ENCODE results near the gene GZMA.

Gene GZMA

GRCh38 chr5:55134053-55134722 is 31.7 kb downstream of the GZMA start:
- peaks cover 0 to 16% (median 5%) of the 10 kb centered on the region in 5 experiments for H3K9me3 ChIP-seq (ENCODE audit: control extremely low read depth in 1 of 5, control insufficient read depth in 4 of 5, insufficient read depth in 2 of 5, low read depth in 1 of 5, low read length in 4 of 5)
- no peak overlapping the region for H3K27ac ChIP-seq (ENCODE audit: insufficient read depth in 1 of 2, low read depth in 1 of 2, low read length in 2 of 2, poor library complexity in 1 of 2, severe bottlenecking in 2 of 2)
- H3K36me3 ChIP-seq (ENCODE audit: control insufficient read depth in 4 of 4, insufficient read depth in 4 of 4, low read length in 3 of 4) = no peaks in the 10 kb centered on the region
- H3K27me3 ChIP-seq (replicated peaks in 2 of 5; ENCODE audit: control insufficient read depth in 4 of 5, insufficient read depth in 5 of 5, low read length in 4 of 5) = no peaks in the 10 kb centered on the region
- ChIA-PET POLR2A (interaction anchor here (0.6 kb wide), 1 partner anchor 63 kb away, joined by 3 read pairs; no protein-coding TSS in a partner anchor), CTCF (interaction anchor here (0.9 kb wide), 1 partner anchor 190 kb away, joined by 3 read pairs; no protein-coding TSS in a partner anchor)
- 94% methylated on average over 3 of the region's 5 CpGs for WGBS (ENCODE audit: insufficient coverage)
- peak in 1 of 3 donors; percentile 22 for DNase-seq
- no peak overlapping the region for H3K4me3 ChIP-seq (ENCODE audit: control insufficient read depth in 1 of 7, extremely low read depth in 1 of 7, insufficient read depth in 4 of 7, low read depth in 2 of 7, low read length in 6 of 7)
- no peaks in the 10 kb centered on the region for H3K4me1 ChIP-seq (ENCODE audit: control extremely low read depth in 1 of 4, control insufficient read depth in 4 of 4, insufficient read depth in 4 of 4, low read length in 3 of 4)

GRCh38 chr5:55136521-55136920 is 34.1 kb downstream of the GZMA start:
- Histone ChIP-seq H3K27me3 (replicated peaks in 2 of 5; ENCODE audit: control insufficient read depth in 4 of 5, insufficient read depth in 5 of 5, low read length in 4 of 5) (no peaks in the 10 kb centered on the region), H3K27ac (ENCODE audit: insufficient read depth in 1 of 2, low read depth in 1 of 2, low read length in 2 of 2, poor library complexity in 1 of 2, severe bottlenecking in 2 of 2) (no peak overlapping the region), H3K4me1 (ENCODE audit: control extremely low read depth in 1 of 4, control insufficient read depth in 4 of 4, insufficient read depth in 4 of 4, low read length in 3 of 4) (no peaks in the 10 kb centered on the region), H3K4me3 (ENCODE audit: control insufficient read depth in 1 of 7, extremely low read depth in 1 of 7, insufficient read depth in 4 of 7, low read depth in 2 of 7, low read length in 6 of 7) (no peak overlapping the region), H3K9me3 (ENCODE audit: control extremely low read depth in 1 of 5, control insufficient read depth in 4 of 5, insufficient read depth in 2 of 5, low read depth in 1 of 5, low read length in 4 of 5) (peaks cover 0 to 2% (median 0%) of the 10 kb centered on the region in 5 experiments), H3K36me3 (ENCODE audit: control insufficient read depth in 4 of 4, insufficient read depth in 4 of 4, low read length in 3 of 4) (no peaks in the 10 kb centered on the region)
- 100% methylated on average over 3 of the region's 3 CpGs for WGBS (ENCODE audit: insufficient coverage)
- CTCF ChIA-PET = interaction anchor here (3.1 kb wide), 1 partner anchor 10 kb away, joined by 8 read pairs; no protein-coding TSS in a partner anchor
- POLR2A ChIA-PET = no interaction called here
- DNase-seq = no peak

- CTCF ChIA-PET = interaction anchor here (1.2 to 2.0 kb wide), 3 partner anchors 30 to 236 kb away, joined by 3 to 6 read pairs (median 5); no protein-coding TSS in a partner anchor
- peaks cover 0 to 3% (median 0%) of the 10 kb centered on the region in 5 experiments for H3K27me3 ChIP-seq (replicated peaks in 2 of 5; ENCODE audit: control insufficient read depth in 4 of 5, insufficient read depth in 5 of 5, low read length in 4 of 5)
- H3K4me1 ChIP-seq (ENCODE audit: control extremely low read depth in 1 of 4, control insufficient read depth in 4 of 4, insufficient read depth in 4 of 4, low read length in 3 of 4) = peaks cover 0 to under 1% (median 0%) of the 10 kb centered on the region in 4 experiments
- no peak overlapping the region for H3K4me3 ChIP-seq (ENCODE audit: control insufficient read depth in 1 of 7, extremely low read depth in 1 of 7, insufficient read depth in 4 of 7, low read depth in 2 of 7, low read length in 6 of 7)
- H3K36me3 ChIP-seq (ENCODE audit: control insufficient read depth in 4 of 4, insufficient read depth in 4 of 4, low read length in 3 of 4) = no peaks in the 10 kb centered on the region
- H3K9me3 ChIP-seq (ENCODE audit: control extremely low read depth in 1 of 5, control insufficient read depth in 4 of 5, insufficient read depth in 2 of 5, low read depth in 1 of 5, low read length in 4 of 5) = no peaks in the 10 kb centered on the region
- DNase-seq = no peak
- 100% methylated on average over 5 of the region's 9 CpGs for WGBS (ENCODE audit: insufficient coverage)
- H3K27ac ChIP-seq (ENCODE audit: insufficient read depth in 1 of 2, low read depth in 1 of 2, low read length in 2 of 2, poor library complexity in 1 of 2, severe bottlenecking in 2 of 2) = no peak overlapping the region
- POLR2A ChIA-PET = no interaction called here
These were observed 38.6 kb downstream of the GZMA start for GRCh38 chr5:55140908-55141665.

- Histone ChIP-seq H3K9me3 (ENCODE audit: control extremely low read depth in 1 of 5, control insufficient read depth in 4 of 5, insufficient read depth in 2 of 5, low read depth in 1 of 5, low read length in 4 of 5) (no peaks in the 10 kb centered on the region), H3K36me3 (ENCODE audit: control insufficient read depth in 4 of 4, insufficient read depth in 4 of 4, low read length in 3 of 4) (no peaks in the 10 kb centered on the region), H3K4me3 (ENCODE audit: control insufficient read depth in 1 of 7, extremely low read depth in 1 of 7, insufficient read depth in 4 of 7, low read depth in 2 of 7, low read length in 6 of 7) (no peak overlapping the region), H3K4me1 (ENCODE audit: control extremely low read depth in 1 of 4, control insufficient read depth in 4 of 4, insufficient read depth in 4 of 4, low read length in 3 of 4) (peaks cover 0 to 5% (median 2%) of the 10 kb centered on the region in 4 experiments), H3K27me3 (replicated peaks in 2 of 5; ENCODE audit: control insufficient read depth in 4 of 5, insufficient read depth in 5 of 5, low read length in 4 of 5) (peaks cover 0 to 3% (median 0%) of the 10 kb centered on the region in 5 experiments), H3K27ac (ENCODE audit: insufficient read depth in 1 of 2, low read depth in 1 of 2, low read length in 2 of 2, poor library complexity in 1 of 2, severe bottlenecking in 2 of 2) (no peak overlapping the region)
- no peak for DNase-seq
- 95% methylated on average over 7 of the region's 9 CpGs for WGBS (ENCODE audit: insufficient coverage)
- ChIA-PET CTCF (interaction anchor here (0.7 to 2.0 kb wide), 4 partner anchors 29 to 237 kb away, joined by 3 to 6 read pairs (median 4); no protein-coding TSS in a partner anchor), POLR2A (interaction anchor here (0.7 kb wide), 1 partner anchor 223 kb away, joined by 3 read pairs; no protein-coding TSS in a partner anchor)
These were observed 39.7 kb downstream of the GZMA start for GRCh38 chr5:55141945-55142690.

GRCh38 chr5:55143624-55144023 is 41.2 kb downstream of the GZMA start:
- Histone ChIP-seq H3K4me3 (ENCODE audit: control insufficient read depth in 1 of 7, extremely low read depth in 1 of 7, insufficient read depth in 4 of 7, low read depth in 2 of 7, low read length in 6 of 7) (no peak overlapping the region), H3K9me3 (ENCODE audit: control extremely low read depth in 1 of 5, control insufficient read depth in 4 of 5, insufficient read depth in 2 of 5, low read depth in 1 of 5, low read length in 4 of 5) (no peaks in the 10 kb centered on the region), H3K27ac (ENCODE audit: insufficient read depth in 1 of 2, low read depth in 1 of 2, low read length in 2 of 2, poor library complexity in 1 of 2, severe bottlenecking in 2 of 2) (no peak overlapping the region), H3K36me3 (ENCODE audit: control insufficient read depth in 4 of 4, insufficient read depth in 4 of 4, low read length in 3 of 4) (no peaks in the 10 kb centered on the region), H3K4me1 (ENCODE audit: control extremely low read depth in 1 of 4, control insufficient read depth in 4 of 4, insufficient read depth in 4 of 4, low read length in 3 of 4) (peaks cover 0 to 5% (median 2%) of the 10 kb centered on the region in 4 experiments), H3K27me3 (replicated peaks in 2 of 5; ENCODE audit: control insufficient read depth in 4 of 5, insufficient read depth in 5 of 5, low read length in 4 of 5) (peaks cover 0 to 3% (median 0%) of the 10 kb centered on the region in 5 experiments)
- WGBS (ENCODE audit: insufficient coverage) = 100% methylated on average over 4 of the region's 4 CpGs
- ChIA-PET POLR2A (interaction anchor here (0.6 kb wide), 1 partner anchor 38 kb away, joined by 3 read pairs; no protein-coding TSS in a partner anchor), CTCF (interaction anchor here (1.2 to 2.8 kb wide), 5 partner anchors 18 to 238 kb away, joined by 3 to 6 read pairs (median 4); no protein-coding TSS in a partner anchor)
- DNase-seq = no peak

- ChIA-PET CTCF (interaction anchor here (0.7 to 2.8 kb wide), 23 partner anchors 9 to 629 kb away, joined by 3 to 25 read pairs (median 5); partner anchors contain the start of gene GPX8), POLR2A (no interaction called here)
- H3K4me1 ChIP-seq (ENCODE audit: control extremely low read depth in 1 of 4, control insufficient read depth in 4 of 4, insufficient read depth in 4 of 4, low read length in 3 of 4) = peaks cover 0 to 5% (median 2%) of the 10 kb centered on the region in 4 experiments
- peaks cover 0 to 3% (median 0%) of the 10 kb centered on the region in 5 experiments for H3K27me3 ChIP-seq (replicated peaks in 2 of 5; ENCODE audit: control insufficient read depth in 4 of 5, insufficient read depth in 5 of 5, low read length in 4 of 5)
- no peaks in the 10 kb centered on the region for H3K36me3 ChIP-seq (ENCODE audit: control insufficient read depth in 4 of 4, insufficient read depth in 4 of 4, low read length in 3 of 4)
- H3K27ac ChIP-seq (ENCODE audit: insufficient read depth in 1 of 2, low read depth in 1 of 2, low read length in 2 of 2, poor library complexity in 1 of 2, severe bottlenecking in 2 of 2) = no peak overlapping the region
- 89% methylated on average over 6 of the region's 8 CpGs for WGBS (ENCODE audit: insufficient coverage)
- no peak overlapping the region for H3K4me3 ChIP-seq (ENCODE audit: control insufficient read depth in 1 of 7, extremely low read depth in 1 of 7, insufficient read depth in 4 of 7, low read depth in 2 of 7, low read length in 6 of 7)
- H3K9me3 ChIP-seq (ENCODE audit: control extremely low read depth in 1 of 5, control insufficient read depth in 4 of 5, insufficient read depth in 2 of 5, low read depth in 1 of 5, low read length in 4 of 5) = no peaks in the 10 kb centered on the region
- no peak for DNase-seq
These were observed 43.6 kb downstream of the GZMA start for GRCh38 chr5:55146080-55146479.
